DMS114 treated with DMSO at 0.1 percent for 48 hours (cell line): ENCODE measurements around the gene GLRX5.

Source experiments
- DNase-seq: peaks from one replicate; lab custom pipeline; 2025; ENCODE audit not compliant: unreplicated experiment; lab: John Stamatoyannopoulos, UW

GLRX5 gene

GRCh38 chr14:95515596-95516552, 19.0 kb upstream of the GLRX5 start:
- no peak for DNase-seq

DNA sequence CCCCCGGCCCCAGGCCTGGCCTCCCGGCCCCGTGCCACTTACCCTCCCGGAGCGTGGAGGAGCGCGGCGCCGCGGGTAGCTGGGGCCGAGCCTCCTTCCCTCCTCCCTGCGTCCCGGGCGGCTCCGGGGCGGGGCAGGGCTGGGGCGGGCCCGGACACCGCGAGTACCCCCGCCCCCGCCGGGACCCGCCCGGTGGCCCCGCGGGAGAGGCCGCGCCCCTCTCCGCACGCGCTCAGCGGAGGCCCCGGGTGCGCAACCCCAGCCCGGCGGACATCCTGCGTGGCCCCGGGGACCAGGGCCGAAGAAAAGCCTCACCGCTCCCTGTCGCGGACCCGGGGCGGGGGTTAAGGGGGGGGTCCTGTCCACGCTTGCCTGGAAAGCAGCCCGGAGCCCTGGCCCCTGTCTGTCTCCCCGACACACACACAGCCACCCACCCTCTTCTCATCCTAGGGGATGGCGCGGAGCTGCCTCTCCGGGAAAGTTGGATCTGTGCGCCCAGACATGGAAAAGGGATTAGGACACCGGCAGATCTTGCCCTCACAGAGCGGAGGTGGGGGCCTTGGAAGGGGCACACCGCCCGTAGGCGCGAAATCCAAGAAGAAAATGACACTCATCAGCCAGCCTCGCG, 18.2 kb upstream of the GLRX5 start, which contains the start of gene SYNE3:
SYNE3 (minus strand) TSS at position 97 of the 628 bp plus-strand sequence. CDS start 40,829 bp downstream, outside the sequence.
- no peak for DNase-seq

GRCh38 chr14:95518045-95518751, 16.7 kb upstream of the GLRX5 start:
- no peak for DNase-seq

- DNase-seq: no peak
Measured at GRCh38 chr14:95519699-95520098, 15.2 kb upstream of the GLRX5 start.

- DNase-seq: no peak
Measured at GRCh38 chr14:95520346-95520745, 14.5 kb upstream of the GLRX5 start.

- no peak for DNase-seq
Measured at GRCh38 chr14:95521001-95521400, 13.8 kb upstream of the GLRX5 start.

GRCh38 chr14:95522116-95522515, 12.7 kb upstream of the GLRX5 start:
- no peak for DNase-seq

- DNase-seq: no peak
Measured at GRCh38 chr14:95522556-95522955, 12.3 kb upstream of the GLRX5 start.

- no peak for DNase-seq
Measured at GRCh38 chr14:95523051-95523814, 11.6 kb upstream of the GLRX5 start.

- DNase-seq: no peak
Measured at GRCh38 chr14:95523815-95524448, 10.9 kb upstream of the GLRX5 start.

DNA sequence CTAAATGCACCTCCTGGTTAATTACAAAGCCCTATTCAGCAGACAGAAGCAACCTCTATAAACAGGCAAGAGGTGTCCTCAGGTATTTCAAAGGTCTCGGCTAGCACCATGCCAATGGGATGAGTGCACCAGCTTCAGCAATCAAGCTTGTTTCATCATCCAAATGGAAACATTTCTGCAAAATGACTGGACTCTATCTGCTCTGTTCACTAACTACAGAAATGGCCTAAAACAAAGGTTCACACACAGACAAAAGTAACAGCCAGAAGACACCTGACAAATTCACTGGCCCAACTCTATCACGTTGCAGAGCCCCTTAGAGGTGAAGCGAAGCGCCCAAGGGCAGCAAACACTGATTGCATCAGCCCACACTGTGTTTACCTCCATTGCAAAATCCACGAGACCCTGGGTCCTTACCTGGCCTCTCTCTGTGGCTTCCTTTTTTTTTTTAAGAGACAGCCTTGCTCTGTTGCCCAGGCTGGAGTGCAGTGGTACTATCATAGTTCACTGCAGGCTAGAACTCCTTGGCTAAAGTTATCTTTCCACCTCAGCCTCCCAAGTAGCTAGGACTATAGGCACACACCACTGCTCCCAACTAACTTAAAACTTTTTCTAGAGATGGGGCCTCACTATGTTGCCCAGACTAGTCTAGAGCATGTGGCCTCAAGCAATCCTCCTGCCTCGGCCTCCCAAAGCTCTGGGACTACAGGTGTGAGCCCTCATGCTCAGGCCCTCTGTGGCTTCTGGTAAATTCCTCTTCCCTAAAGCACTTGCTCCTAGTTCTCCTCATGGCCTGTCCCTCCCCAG, 9.9 kb upstream of the GLRX5 start:
- DNase-seq: no peak

GRCh38 chr14:95525999-95526398, 8.9 kb upstream of the GLRX5 start:
- DNase-seq: no peak

GRCh38 chr14:95526483-95527386, 8.1 kb upstream of the GLRX5 start:
- DNase-seq: no peak

- DNase-seq: no peak
Measured at GRCh38 chr14:95527387-95528002, 7.4 kb upstream of the GLRX5 start.

- DNase-seq: no peak
Measured at GRCh38 chr14:95529216-95529615, 5.6 kb upstream of the GLRX5 start.

GRCh38 chr14:95530473-95531276, 4.2 kb upstream of the GLRX5 start:
- DNase-seq: no peak

DNA sequence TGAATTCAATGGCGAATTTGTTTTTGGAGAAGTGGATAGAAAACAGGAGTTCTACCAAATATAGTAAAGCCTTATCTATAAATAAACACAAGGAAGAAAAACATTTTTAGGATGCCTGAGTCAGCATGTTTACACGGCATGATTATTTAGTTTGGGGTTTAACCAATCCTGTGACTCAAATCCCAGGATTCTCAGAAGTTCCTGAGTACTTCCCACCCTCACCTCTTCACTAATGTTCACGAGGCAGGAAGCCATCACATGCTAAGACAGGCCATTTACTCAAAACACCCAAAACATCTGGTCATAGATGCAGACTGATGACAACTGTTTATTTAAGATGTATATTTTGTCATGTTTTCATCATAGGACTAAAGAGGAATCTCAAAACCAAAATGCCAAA, 3.4 kb upstream of the GLRX5 start:
- no peak for DNase-seq
